K562 (cell line): ENCODE data around the gene SPRYD7. TPM values are rescaled to one million over a fixed set of nuclear protein-coding genes. Genes with fewer than 3 reads are reported as not detected.

Experiments used
- ATF7 ChIP-seq: fragments of 450-650 bp; IDR thresholded peaks from 2 replicates; pipeline ENCODE4 v1.7.1; 2014; ENCODE audit warnings: mild to moderate bottlenecking, moderate library complexity
- CLOCK ChIP-seq: fragments of 250-450 bp; sonication (Bioruptor Pico); IDR thresholded peaks from 2 replicates; pipeline ENCODE4 v1.4.0; 2020; ENCODE audit warnings: mild to moderate bottlenecking, moderate library complexity, borderline replicate concordance
- EGR1 ChIP-seq: fragments of 450-650 bp; conservative IDR thresholded peaks from 2 replicates; pipeline ENCODE4 v1.6.1; 2017; ENCODE audit warnings: mild to moderate bottlenecking
- FOXM1 ChIP-seq, 2 experiments: fragments of 450-650 bp in 1 of 2; sonication (generic) in 1 of 2; formaldehyde crosslinking in 1 of 2; IDR thresholded peaks; 2 replicates each; pipeline versions ENCODE4 v1.6.1 to v1.9.0; 2017 to 2022; ENCODE audit warnings: low read depth in 2 of 2, mild to moderate bottlenecking in 2 of 2, missing genetic modification reagents in 1 of 2, moderate library complexity in 1 of 2
- GTF2E2 ChIP-seq: fragments of 200-800 bp; sonication (Bioruptor generic); IDR thresholded peaks from 2 replicates; pipeline ENCODE4 v1.6.1; 2016; ENCODE audit warnings: missing genetic modification characterization, missing compliant biosample characterization
- HES1 ChIP-seq: fragments of 450-650 bp; IDR thresholded peaks from 2 replicates; pipeline ENCODE4 v1.6.1; 2016; ENCODE audit warnings: low read depth, mild to moderate bottlenecking, moderate library complexity
- IRF9 ChIP-seq: fragments of 450-650 bp; IDR thresholded peaks from 2 replicates; pipeline ENCODE4 v1.6.1; 2016; ENCODE audit warnings: missing biosample characterization, missing genetic modification characterization
- MCM7 ChIP-seq, 2 experiments: fragments of 450-650 bp; IDR thresholded peaks; 2 replicates each; pipeline ENCODE4 v1.6.1; 2016 to 2018
- PHF21A ChIP-seq: fragments of 450-650 bp; IDR thresholded peaks from 2 replicates; pipeline ENCODE4 v1.6.1; 2017; ENCODE audit warnings: low read depth, borderline replicate concordance
- PKNOX1 ChIP-seq: fragments of 450-650 bp; IDR thresholded peaks from 2 replicates; pipeline ENCODE4 v1.6.1; 2016
- RERE ChIP-seq: sonication (generic); formaldehyde crosslinking; IDR thresholded peaks from 2 replicates; pipeline ENCODE4 v1.8.0; 2023; ENCODE audit warnings: missing genetic modification reagents, mild to moderate bottlenecking, borderline replicate concordance
- SP1 ChIP-seq: sonication (generic); formaldehyde crosslinking; IDR thresholded peaks from 2 replicates; pipeline ENCODE4 v1.8.1; 2022; ENCODE audit warnings: mild to moderate bottlenecking, missing genetic modification reagents
- ZBTB9 ChIP-seq: fragments of 450-650 bp; formaldehyde crosslinking; IDR thresholded peaks from 2 replicates; pipeline ENCODE4 v1.4.0; 2020; ENCODE audit warnings: mild to moderate bottlenecking, moderate library complexity
- ZNF695 ChIP-seq: fragments of 450-650 bp; formaldehyde crosslinking; IDR thresholded peaks from 2 replicates; pipeline ENCODE4 v1.4.0; 2020; ENCODE audit warnings: mild to moderate bottlenecking, moderate library complexity
- polyA plus RNA-seq, 8 experiments: library from polyadenylated mRNA; depleted of rRNA in 4 of 8; stranded (reverse) in 5 of 8; unstranded in 3 of 8; fragments of >200 nt; fragmentation: Nextera tagmentation in 2 of 8; fragmentation: Illumina TruSeq in 1 of 8; extraction: Ambion mirVana in 2 of 8; extraction: Trizol in 1 of 8; gene quantifications; 2 replicates each; pipeline versions ENCODE4 v1.2.1 to v1.2.3, GENCODE V29; 2011 to 2014; ENCODE audit warnings: inconsistent platforms in 1 of 8, missing spikeins in 1 of 8
- total RNA-seq, 7 experiments: library from RNA; depleted of rRNA in 6 of 7; stranded (reverse); fragments of >200 nt in 6 of 7; fragmentation: Illumina TruSeq in 2 of 7; extraction: Trizol in 2 of 7; gene quantifications; 2 replicates each; pipeline versions ENCODE4 v1.2.1 to v1.2.3, GENCODE V29; 2011 to 2021; ENCODE audit warnings: low replicate concordance in 1 of 7

SPRYD7 gene
- total and polyA plus RNA-seq, 9 of the 15 experiments (the other 6 are each of a cell fraction or from before 2014, with no cell fraction given) = 4.3 to 11.0 (median 7.9) TPM

GRCh38 chr13:49936075-49936967, at the start of gene SPRYD7 (continued):
- TF ChIP-seq PHF21A (no peak), HES1 (no peak), CLOCK (no peak), IRF9 (tag) (no peak), ATF7 (peak; percentile 67; the same call in 1 of the 2 replicates), MCM7 (IDR thresholded peaks at IDR 0.05) (no peak), EGR1 (peak; percentile 58), ZBTB9 (0 out of 2 replicates have a peak, but pooled peaks have one; percentile 17), FOXM1 (IDR thresholded peaks at IDR 0.05; ENCODE audit: low read depth) (peak; percentile 59), FOXM1 (CRISPR knock-in tag; IDR thresholded peaks at IDR 0.05; ENCODE audit: low read depth) (no peak), GTF2E2 (tag) (no peak), SP1 (peak; percentile 91), RERE (no peak), PKNOX1 (peak; percentile 78), ZNF695 (CRISPR knock-in tag) (no peak)
